GM18907 (cell line): Measurements from ENCODE around the gene COX19.

ENCODE experiments used
- ATAC-seq: cut with Tn5 transposase; IDR thresholded peaks from one replicate; pipeline ENCODE4 v1.9.1; 2021; ENCODE audit warnings: mild to moderate bottlenecking, moderate library complexity; ENCODE audit not compliant: unreplicated experiment

COX19 gene

GRCh38 chr7:992709-993607 is 17.6 kb upstream of the COX19 start:
- peak; percentile 73 for ATAC-seq

- no peak for ATAC-seq
Observed at GRCh38 chr7:991729-992656, 16.6 kb upstream of the COX19 start.

- no peak for ATAC-seq
Observed at GRCh38 chr7:990933-991728, 15.8 kb upstream of the COX19 start.

- ATAC-seq = no peak
Observed at GRCh38 chr7:990352-990932, 15.1 kb upstream of the COX19 start.

GRCh38 chr7:988963-989529 is 13.7 kb upstream of the COX19 start:
- no peak for ATAC-seq

GRCh38 chr7:988426-988911 is 13.1 kb upstream of the COX19 start:
- no peak for ATAC-seq

GRCh38 chr7:987909-988308 is 12.6 kb upstream of the COX19 start:
- no peak for ATAC-seq

GRCh38 chr7:986766-987751 is 11.7 kb upstream of the COX19 start:
- no peak for ATAC-seq

- no peak for ATAC-seq
Observed at GRCh38 chr7:985915-986741, 10.8 kb upstream of the COX19 start.

GRCh38 chr7:985127-985416 is 9.7 kb upstream of the COX19 start:
- ATAC-seq = no peak

GRCh38 chr7:984361-985126 is 9.2 kb upstream of the COX19 start:
- ATAC-seq = no peak

GRCh38 chr7:983616-984071 is 8.3 kb upstream of the COX19 start:
- ATAC-seq = no peak

GRCh38 chr7:983004-983615 is 7.8 kb upstream of the COX19 start, which contains the start of gene CYP2W1:
CYP2W1 (plus strand) TSS chr7:983181; CDS start chr7:983212, 31 bp downstream.
- ATAC-seq = no peak

GRCh38 chr7:982511-983003 is 7.2 kb upstream of the COX19 start:
- ATAC-seq = no peak

GRCh38 chr7:981793-982510 is 6.6 kb upstream of the COX19 start:
- no peak for ATAC-seq
